Keratinocyte (primary cell): Measurements from ENCODE around the gene UXS1. TPM values are rescaled to one million over a fixed set of nuclear protein-coding genes. Genes with fewer than 3 reads are reported as not detected.

Experiments used
- DNase-seq: peaks from one replicate; pipeline ENCODE4 v3.0.0-alpha.2; 2011; ENCODE audit warnings: low read depth, missing footprints, low spot score
- FAIRE-seq: peaks from 2 replicates; lab custom pipeline; 2011; peaks lifted over from hg19 to GRCh38; lab: Jason Lieb, UNC
- H2AFZ ChIP-seq: 2 replicates; pipeline ENCODE4 v1.6.0; 2012; ENCODE audit warnings: low read length, control low read depth, inconsistent platforms; ENCODE audit not compliant: control insufficient read depth
- H3K27ac ChIP-seq: 2 replicates; pipeline ENCODE4 v1.5.1; 2011; ENCODE audit warnings: low read length; ENCODE audit not compliant: control insufficient read depth, insufficient read depth
- H3K27me3 ChIP-seq: 3 replicates; pipeline ENCODE4 v1.6.0; 2011; ENCODE audit warnings: low read length; ENCODE audit not compliant: control insufficient read depth, insufficient read depth; ENCODE audit errors: extremely low read depth
- H3K36me3 ChIP-seq, 2 experiments: 2 replicates in 1 of 2; 3 replicates in 1 of 2; pipeline ENCODE4 v1.5.1; 2011; ENCODE audit warnings: low read length in 2 of 2, mild to moderate bottlenecking in 1 of 2; ENCODE audit not compliant: control insufficient read depth in 2 of 2, insufficient read depth in 2 of 2; ENCODE audit errors: extremely low read depth in 1 of 2
- H3K4me1 ChIP-seq: 3 replicates; pipeline ENCODE4 v1.5.1; 2011; ENCODE audit warnings: low read length; ENCODE audit not compliant: control insufficient read depth, insufficient read depth; ENCODE audit errors: extremely low read depth
- H3K4me2 ChIP-seq: 3 replicates; pipeline ENCODE4 v1.6.0; 2011; ENCODE audit warnings: low read depth, low read length; ENCODE audit not compliant: control insufficient read depth, insufficient read depth; ENCODE audit errors: extremely low read depth
- H3K4me3 ChIP-seq, 3 experiments: fragments of 200-600 bp in 1 of 3; sonication (generic) in 1 of 3; 2 replicates in 2 of 3; 3 replicates in 1 of 3; pipeline ENCODE4 v1.5.1; 2011 to 2016; ENCODE audit warnings: low read length in 3 of 3, mild to moderate bottlenecking in 3 of 3, control low read depth in 2 of 3, inconsistent platforms in 1 of 3, low read depth in 1 of 3, mixed read lengths in 1 of 3, mixed run types in 1 of 3, moderate library complexity in 1 of 3; ENCODE audit not compliant: control insufficient read depth in 2 of 3, insufficient read depth in 2 of 3; ENCODE audit errors: extremely low read depth in 1 of 3
- H3K79me2 ChIP-seq: 2 replicates; pipeline ENCODE4 v1.6.0; 2012; ENCODE audit warnings: low read length; ENCODE audit not compliant: control insufficient read depth, insufficient read depth
- H3K9ac ChIP-seq: 3 replicates; pipeline ENCODE4 v1.6.0; 2011; ENCODE audit warnings: low read length; ENCODE audit not compliant: control insufficient read depth, insufficient read depth; ENCODE audit errors: extremely low read depth
- H3K9me1 ChIP-seq: 3 replicates; pipeline ENCODE4 v1.6.0; 2011; ENCODE audit warnings: low read length; ENCODE audit not compliant: control insufficient read depth, insufficient read depth; ENCODE audit errors: extremely low read depth
- H3K9me3 ChIP-seq: 2 replicates; pipeline ENCODE4 v1.5.1; 2012; ENCODE audit warnings: low read depth, low read length; ENCODE audit not compliant: control insufficient read depth
- H4K20me1 ChIP-seq: 3 replicates; pipeline ENCODE4 v1.6.0; 2011; ENCODE audit warnings: low read length; ENCODE audit not compliant: control insufficient read depth, insufficient read depth; ENCODE audit errors: extremely low read depth
- EZH2 ChIP-seq: IDR thresholded peaks from one replicate; pipeline ENCODE4 v1.6.1; 2012; ENCODE audit warnings: inconsistent platforms, mild to moderate bottlenecking, low read length, moderate library complexity
- dilution Hi-C: fragments of 300-500 bp; cut with MboI; formaldehyde crosslinking; loops from one replicate; pipeline ENCODE4 v1.7.0; 2020; ENCODE audit warnings: low sequenced_read_pairs; ENCODE audit not compliant: extremely low pct_ligation_motif_present
- polyA plus RNA-seq, 5 experiments: library from polyadenylated mRNA; depleted of rRNA in 3 of 5; stranded (reverse) in 3 of 5; stranded (forward) in 1 of 5; unstranded in 1 of 5; fragments of >200 nt; gene quantifications; 1 replicate in 1 of 5; 2 replicates in 3 of 5; 3 replicates in 1 of 5; pipeline versions ENCODE4 v1.2.1 to v1.2.3, GENCODE V29; 2011 to 2012; ENCODE audit warnings: missing spikeins in 2 of 5, low read depth in 1 of 5, low replicate concordance in 1 of 5
- TF ChIP-seq, protein P1 (sequence below), 3 experiments: IDR thresholded peaks in 1 of 3; conservative IDR thresholded peaks in 1 of 3; optimal IDR thresholded peaks in 1 of 3; 2 replicates in 2 of 3; 3 replicates in 1 of 3; pipeline versions ENCODE3 to v1.5.1; 2011; ENCODE audit warnings: low read length in 3 of 3, mild to moderate bottlenecking in 3 of 3, moderate library complexity in 2 of 3, control low read depth in 1 of 3, inconsistent platforms in 1 of 3; ENCODE audit not compliant: insufficient read depth in 2 of 3; ENCODE audit errors: extremely low read depth in 1 of 3

Gene UXS1
- polyA plus RNA-seq, 1 donor (not counting 4 experiments of a cell fraction or from before 2014, with no cell fraction given) = 43.5 TPM

DNA sequence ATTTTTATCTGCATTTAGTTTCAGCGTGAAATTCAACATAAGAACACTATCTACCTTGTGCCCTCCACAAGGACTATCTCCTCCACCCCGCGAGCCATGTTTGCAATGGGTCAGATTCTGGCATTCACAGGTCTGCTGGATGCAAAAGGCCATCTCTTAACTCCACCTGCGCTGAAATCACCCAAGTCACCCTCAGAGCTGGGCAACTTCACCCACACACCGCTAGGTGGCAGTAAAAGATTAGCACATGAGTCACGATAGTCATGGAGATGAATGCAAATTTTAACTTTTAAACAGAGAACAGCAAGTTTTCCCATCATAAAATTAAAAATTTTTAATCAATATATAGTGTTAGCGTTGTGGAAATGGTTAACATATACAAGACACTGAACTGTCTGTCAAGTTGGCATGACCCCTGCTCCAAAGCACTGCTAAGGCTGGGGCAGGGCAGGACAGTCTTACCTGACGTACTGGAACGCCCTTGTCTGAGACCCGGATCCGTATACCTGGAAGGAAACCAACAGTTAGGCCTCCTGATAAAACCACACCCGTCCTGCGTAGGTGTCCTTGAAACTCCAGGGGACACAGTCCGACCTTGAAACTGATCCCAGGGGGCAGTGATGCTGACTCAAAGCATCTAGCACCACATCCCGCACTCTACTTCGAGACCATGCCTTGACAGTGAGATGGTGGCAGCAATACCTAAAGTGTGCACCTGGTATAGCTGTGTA is 89.6 kb downstream of the UXS1 start:
- H4K20me1 ChIP-seq = no peaks in the 10 kb centered on the region
- no peaks in the 10 kb centered on the region for H3K4me1 ChIP-seq
- no peak overlapping the region for H3K27ac ChIP-seq
- no peak overlapping the region for H2AFZ ChIP-seq
- no peak overlapping the region for H3K4me2 ChIP-seq
- H3K4me3 ChIP-seq = no peak overlapping the region
- TF ChIP-seq, protein P1, sequence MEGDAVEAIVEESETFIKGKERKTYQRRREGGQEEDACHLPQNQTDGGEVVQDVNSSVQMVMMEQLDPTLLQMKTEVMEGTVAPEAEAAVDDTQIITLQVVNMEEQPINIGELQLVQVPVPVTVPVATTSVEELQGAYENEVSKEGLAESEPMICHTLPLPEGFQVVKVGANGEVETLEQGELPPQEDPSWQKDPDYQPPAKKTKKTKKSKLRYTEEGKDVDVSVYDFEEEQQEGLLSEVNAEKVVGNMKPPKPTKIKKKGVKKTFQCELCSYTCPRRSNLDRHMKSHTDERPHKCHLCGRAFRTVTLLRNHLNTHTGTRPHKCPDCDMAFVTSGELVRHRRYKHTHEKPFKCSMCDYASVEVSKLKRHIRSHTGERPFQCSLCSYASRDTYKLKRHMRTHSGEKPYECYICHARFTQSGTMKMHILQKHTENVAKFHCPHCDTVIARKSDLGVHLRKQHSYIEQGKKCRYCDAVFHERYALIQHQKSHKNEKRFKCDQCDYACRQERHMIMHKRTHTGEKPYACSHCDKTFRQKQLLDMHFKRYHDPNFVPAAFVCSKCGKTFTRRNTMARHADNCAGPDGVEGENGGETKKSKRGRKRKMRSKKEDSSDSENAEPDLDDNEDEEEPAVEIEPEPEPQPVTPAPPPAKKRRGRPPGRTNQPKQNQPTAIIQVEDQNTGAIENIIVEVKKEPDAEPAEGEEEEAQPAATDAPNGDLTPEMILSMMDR (optimal IDR thresholded peaks at IDR 0.05 in 1 of 3, IDR thresholded peaks at IDR 0.05 in 1 of 3, conservative IDR thresholded peaks at IDR 0.05 in 1 of 3; ENCODE audit: extremely low read depth in 1 of 3, insufficient read depth in 2 of 3, low read length in 3 of 3) = peak; percentile 74 to 98 (median 89)
- no peak for TF ChIP-seq EZH2
- FAIRE-seq (peak; percentile 71), DNase-seq (peak; percentile 38)
- no peaks in the 10 kb centered on the region for H3K27me3 ChIP-seq
- H3K9ac ChIP-seq = no peak overlapping the region
- dilution Hi-C loops = no loop called here
- no peaks in the 10 kb centered on the region for H3K9me3 ChIP-seq
- H3K9me1 ChIP-seq = no peaks in the 10 kb centered on the region
- H3K79me2 ChIP-seq = no peaks in the 10 kb centered on the region
- H3K36me3 ChIP-seq = peaks cover 13% of the 10 kb centered on the region in 2 experiments

- no peaks in the 10 kb centered on the region for H4K20me1 ChIP-seq
- no peak overlapping the region for H3K27ac ChIP-seq
- TF ChIP-seq, protein P1 (optimal IDR thresholded peaks at IDR 0.05 in 1 of 3, IDR thresholded peaks at IDR 0.05 in 1 of 3, conservative IDR thresholded peaks at IDR 0.05 in 1 of 3; ENCODE audit: extremely low read depth in 1 of 3, insufficient read depth in 2 of 3, low read length in 3 of 3) = no peak
- no peak for TF ChIP-seq EZH2
- no peak overlapping the region for H3K4me2 ChIP-seq
- H3K4me3 ChIP-seq = no peak overlapping the region
- H3K79me2 ChIP-seq = no peaks in the 10 kb centered on the region
- no peak overlapping the region for H3K9ac ChIP-seq
- no peaks in the 10 kb centered on the region for H3K9me3 ChIP-seq
- H3K36me3 ChIP-seq = peaks cover 18% of the 10 kb centered on the region in 2 experiments
- H2AFZ ChIP-seq = no peak overlapping the region
- no peaks in the 10 kb centered on the region for H3K9me1 ChIP-seq
- H3K4me1 ChIP-seq = no peaks in the 10 kb centered on the region
- FAIRE-seq = no peak
- DNase-seq = no peak
- dilution Hi-C loops = no loop called here
- no peaks in the 10 kb centered on the region for H3K27me3 ChIP-seq
Observed at GRCh38 chr2:106099691-106100090, 94.4 kb downstream of the UXS1 start.
